ENCODE data around the gene SLC10A6. TPM values are rescaled to one million over a fixed set of nuclear protein-coding genes. Genes with fewer than 3 reads are reported as not detected.

Gene SLC10A6
- total RNA-seq, 1 donor from 2014 or later: 0.10 TPM

DNA sequence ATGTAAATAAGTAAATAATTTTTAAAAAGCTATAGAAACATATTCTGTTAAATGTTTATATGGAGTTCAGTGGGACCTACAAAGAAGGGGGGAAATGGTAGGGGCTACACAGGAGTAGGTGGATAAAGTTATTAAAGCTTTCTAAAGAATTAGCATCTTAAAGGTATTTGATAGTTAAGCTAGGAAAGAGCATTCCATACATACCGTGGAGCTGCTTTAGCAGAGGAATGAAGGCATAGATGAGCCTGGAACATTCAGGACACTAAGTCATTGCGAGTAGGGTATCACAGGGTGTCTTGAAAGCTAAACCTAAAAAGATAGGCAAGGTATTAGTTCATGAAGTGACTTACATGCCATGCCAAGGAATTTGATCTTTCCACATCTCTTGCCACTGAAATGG lies 60.4 kb downstream of the SLC10A6 start:
- no peak for DNase-seq (ENCODE audit: low read depth)

DNA sequence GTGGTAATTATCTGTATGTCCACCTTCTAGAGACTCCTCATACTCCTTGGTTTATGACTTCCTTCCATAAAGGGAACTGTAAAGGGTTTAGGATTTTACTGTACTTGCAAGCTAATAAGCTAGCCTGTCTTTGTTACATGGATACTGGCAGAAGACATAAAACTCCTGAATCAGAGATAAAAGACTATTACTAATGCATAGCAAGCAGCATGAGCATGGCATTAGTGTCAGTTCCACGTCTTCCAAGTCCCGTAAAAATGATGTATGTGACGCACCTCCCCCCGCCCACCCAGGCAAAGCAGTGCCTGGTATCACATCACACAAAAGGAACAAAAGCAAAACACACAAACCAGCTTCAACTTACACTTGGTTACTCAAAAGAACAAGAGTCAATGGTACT lies 71.0 kb downstream of the SLC10A6 start:
- DNase-seq (ENCODE audit: low read depth): no peak

- no peak for DNase-seq (ENCODE audit: low read depth)
Measured at GRCh38 chr4:86775061-86775460, 74.1 kb downstream of the SLC10A6 start.

Other genes with a start within 250 kb of the SLC10A6 start
- 2.1 and 2.4 TPM in 2 replicates for gene C4orf36, start 43.0 kb upstream of the SLC10A6 start, total RNA-seq
- gene AFF1, start 85.6 kb upstream of the SLC10A6 start, total RNA-seq: 20.0 and 134 TPM in 2 replicates